NK-92 (cell line): ENCODE measurements around the gene DIO3.

Experiments
- DNase-seq: peaks from one replicate; lab custom pipeline; 2025; ENCODE audit not compliant: unreplicated experiment; lab: John Stamatoyannopoulos, UW

DIO3 gene

GRCh38 chr14:101579372-101580080 lies 18.2 kb downstream of the DIO3 start:
- no peak for DNase-seq

DNA sequence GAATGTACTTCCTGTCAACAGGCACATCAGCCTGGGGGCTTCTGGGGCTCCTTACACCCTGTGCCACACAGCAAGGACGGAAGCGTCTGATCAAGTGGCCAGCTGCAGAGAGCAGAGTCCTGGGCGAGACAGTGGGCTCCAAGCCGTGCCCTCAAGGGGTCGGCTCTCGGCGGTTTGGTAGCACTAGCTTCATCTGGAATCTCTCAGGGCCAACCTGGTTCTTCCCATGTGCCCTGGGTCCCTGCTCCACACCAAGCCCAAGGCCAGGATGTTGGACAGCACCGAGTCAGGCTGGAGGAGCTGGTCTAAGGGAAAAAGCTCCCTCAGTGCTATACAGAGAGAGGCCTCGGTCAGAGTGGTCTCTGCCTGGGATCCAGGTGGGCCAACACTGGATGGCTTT lies 20.5 kb downstream of the DIO3 start:
- DNase-seq = no peak

GRCh38 chr14:101582294-101582693 lies 21.0 kb downstream of the DIO3 start:
- no peak for DNase-seq

- no peak for DNase-seq
Measured at GRCh38 chr14:101583006-101583714, 21.9 kb downstream of the DIO3 start.

DNA sequence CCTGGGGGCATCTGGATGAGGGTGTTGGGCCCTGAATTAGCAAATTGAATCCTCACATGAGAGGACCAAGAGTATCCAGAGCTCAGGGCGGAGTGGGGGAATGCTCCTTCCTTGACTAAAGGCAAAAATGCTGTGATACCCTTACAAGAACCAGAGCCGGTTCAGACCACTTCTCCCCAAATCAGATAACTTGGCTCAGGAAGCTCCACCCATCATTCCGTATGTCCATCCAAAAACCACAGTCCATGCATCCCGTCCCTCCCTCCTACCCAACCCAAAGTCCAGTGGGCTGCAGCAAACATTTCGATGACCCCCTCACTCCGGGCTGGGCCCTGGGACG lies 22.4 kb downstream of the DIO3 start:
- no peak for DNase-seq

DNA sequence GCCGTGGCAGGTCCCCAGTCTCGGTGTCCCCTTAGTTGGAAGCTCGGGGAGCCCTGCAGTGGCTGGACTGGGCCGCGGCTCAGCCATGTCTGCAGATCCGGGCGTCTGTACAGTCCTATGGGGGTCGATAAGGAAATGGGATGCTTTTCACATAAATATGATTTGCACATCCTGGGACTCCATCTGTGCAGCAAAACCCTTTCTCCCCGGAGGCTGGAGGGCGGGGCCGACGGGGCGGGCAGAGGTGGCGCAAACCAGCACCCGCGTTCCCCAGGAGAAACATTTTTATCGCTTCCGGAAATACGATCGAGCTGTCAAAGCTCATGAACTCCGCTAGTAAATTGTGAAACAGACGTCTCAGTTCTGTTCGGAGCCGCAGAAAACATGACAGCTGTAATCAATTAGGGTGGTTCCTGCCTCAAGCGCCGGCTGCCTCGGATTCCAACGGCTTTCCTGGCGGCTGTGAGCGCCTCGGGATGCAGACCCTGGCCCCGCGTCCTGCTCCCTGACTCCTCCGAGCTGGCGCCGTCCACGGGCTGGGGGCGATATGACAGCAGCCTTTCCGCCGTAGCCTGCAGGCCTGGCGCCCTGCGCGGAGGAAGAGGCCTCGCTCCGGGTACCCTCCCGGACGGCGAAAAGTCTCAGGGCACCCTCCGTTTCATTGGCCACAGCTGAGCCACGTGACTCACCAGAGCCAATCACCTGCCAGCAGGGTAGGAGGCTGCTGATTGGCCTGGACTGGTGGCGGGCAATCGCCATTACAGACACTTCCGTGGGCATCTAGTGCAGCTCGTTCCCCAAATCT lies 23.0 kb downstream of the DIO3 start:
- no peak for DNase-seq

DNA sequence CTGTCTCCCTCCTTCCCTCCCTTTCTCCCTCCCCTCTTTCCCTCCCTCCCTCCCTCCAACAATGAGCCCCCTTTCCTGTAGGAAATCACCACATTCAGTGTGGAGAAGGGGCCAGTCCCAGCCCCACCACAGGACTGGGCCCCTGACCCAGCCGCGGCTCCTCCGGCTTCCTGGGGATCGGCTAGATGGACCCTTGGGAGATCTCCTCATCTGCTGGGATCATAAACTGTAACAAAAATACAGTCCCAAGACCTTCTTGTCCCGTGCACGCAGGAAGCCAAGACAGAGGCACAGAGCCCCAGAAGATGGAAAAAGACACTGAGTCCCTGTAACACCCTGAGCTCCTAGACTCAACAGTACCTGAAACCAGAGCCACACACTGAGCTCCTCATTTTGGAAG lies 23.9 kb downstream of the DIO3 start:
- DNase-seq = no peak

DNA sequence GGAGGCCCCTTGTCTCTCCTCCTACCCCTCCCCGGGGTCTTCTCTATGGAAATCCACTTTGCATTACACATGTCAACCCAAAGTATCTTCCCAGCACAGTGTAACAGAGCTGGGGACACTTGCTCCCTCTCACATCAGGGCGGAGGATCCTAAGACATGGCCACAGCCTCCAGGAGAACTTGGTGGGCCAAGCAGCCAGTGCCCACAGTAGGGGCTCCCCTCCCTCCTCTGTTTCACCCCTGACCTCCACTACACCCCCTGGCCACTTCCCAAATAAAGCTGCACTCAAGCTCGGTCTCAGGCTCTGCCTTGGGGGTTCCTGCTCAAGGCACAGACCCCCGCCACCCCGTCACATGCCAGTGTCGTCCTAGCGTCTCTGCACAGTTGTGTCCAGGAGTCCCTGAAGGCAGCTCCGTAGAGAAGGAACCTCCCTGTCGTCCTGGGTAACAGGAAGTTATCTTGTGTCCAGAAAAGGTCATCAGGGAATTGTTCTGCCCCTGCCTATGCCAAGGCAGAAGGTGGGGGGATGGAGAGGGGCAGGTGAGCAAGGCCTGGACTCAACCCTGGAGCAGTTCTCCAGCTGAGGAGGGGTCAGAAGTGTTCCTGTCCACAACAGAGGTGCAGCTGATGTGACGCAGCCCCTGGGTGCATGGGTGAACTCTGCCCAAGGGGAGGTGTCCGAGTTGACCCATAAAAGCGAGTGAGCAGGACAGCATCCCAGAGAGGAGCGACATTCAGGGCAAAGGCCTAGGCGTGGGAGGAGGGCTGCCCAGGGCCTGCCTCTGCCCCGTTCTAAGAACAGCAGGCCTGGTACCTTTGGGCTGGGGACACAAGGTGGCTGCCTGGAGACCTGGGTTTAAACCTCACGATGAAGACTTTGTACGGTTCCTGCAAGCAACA lies 25.5 kb downstream of the DIO3 start:
- DNase-seq = no peak

DNA sequence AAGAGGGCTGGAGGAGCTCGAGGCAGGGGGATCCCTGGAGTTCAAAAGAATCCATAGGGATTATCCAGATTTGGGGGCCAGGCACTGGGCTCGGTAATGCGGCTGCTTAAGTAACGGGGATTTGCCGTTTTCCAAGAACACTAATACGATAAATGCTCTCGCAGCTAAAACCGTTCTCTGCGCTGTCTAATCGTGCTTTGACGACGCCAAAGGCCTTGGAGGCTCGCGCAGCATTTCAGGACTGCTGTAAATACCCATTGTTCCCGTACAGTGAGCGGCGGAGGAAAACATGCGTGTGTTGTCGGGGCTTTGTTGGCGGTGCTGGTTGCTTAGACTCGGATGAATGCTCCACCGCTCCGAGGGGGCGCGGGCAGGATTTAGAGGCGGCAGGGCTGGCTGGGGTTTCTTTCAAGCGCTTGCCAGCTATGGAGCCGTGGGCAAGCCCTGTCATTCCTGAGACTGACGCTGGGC lies 26.2 kb downstream of the DIO3 start:
- DNase-seq = no peak

- no peak for DNase-seq
Measured at GRCh38 chr14:101588286-101588975, 27.1 kb downstream of the DIO3 start.

GRCh38 chr14:101588990-101589389 lies 27.7 kb downstream of the DIO3 start:
- DNase-seq = no peak

GRCh38 chr14:101589486-101590015 lies 28.3 kb downstream of the DIO3 start:
- no peak for DNase-seq

DNA sequence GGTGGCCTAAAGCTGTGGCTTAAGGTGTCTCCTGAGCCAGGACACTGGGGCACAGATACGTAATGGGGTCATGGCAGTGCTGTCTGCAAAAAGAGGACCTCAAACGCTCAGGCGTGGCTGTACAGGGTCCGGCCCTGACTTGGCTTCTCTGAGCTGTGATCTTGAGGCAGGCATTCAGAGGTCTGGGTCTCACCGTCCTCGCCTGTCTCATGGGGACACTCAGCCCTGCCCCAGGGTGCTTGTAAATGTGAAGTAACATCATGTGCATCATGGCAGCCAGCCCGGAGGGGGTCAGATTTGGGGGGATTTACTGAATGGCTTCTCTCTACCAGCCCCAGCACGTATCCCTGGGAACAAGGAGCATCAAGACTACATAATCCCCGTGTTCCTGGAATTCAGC lies 28.8 kb downstream of the DIO3 start:
- no peak for DNase-seq

- no peak for DNase-seq
Measured at GRCh38 chr14:101590616-101591015, 29.3 kb downstream of the DIO3 start.

GRCh38 chr14:101591121-101591520 lies 29.8 kb downstream of the DIO3 start:
- DNase-seq = no peak

DNA sequence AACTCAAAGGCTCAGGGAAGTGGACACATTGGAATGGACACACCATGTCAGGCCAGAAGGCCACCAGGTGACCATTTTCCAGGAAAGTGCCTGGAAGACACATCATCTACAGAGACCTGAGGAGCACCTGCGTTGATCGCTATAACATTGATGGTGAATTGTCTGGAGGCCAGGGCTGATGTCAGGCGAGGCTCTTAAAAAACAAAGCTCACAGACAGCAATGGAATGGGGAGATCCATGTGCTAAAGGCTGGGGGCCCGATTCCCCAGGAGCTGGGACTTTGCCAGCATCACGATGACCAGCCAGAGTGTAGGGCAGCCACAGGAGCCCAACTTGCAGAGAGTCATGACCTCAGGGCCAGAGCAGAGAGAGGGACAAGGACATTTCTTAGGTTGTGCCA lies 30.3 kb downstream of the DIO3 start:
- no peak for DNase-seq

DNA sequence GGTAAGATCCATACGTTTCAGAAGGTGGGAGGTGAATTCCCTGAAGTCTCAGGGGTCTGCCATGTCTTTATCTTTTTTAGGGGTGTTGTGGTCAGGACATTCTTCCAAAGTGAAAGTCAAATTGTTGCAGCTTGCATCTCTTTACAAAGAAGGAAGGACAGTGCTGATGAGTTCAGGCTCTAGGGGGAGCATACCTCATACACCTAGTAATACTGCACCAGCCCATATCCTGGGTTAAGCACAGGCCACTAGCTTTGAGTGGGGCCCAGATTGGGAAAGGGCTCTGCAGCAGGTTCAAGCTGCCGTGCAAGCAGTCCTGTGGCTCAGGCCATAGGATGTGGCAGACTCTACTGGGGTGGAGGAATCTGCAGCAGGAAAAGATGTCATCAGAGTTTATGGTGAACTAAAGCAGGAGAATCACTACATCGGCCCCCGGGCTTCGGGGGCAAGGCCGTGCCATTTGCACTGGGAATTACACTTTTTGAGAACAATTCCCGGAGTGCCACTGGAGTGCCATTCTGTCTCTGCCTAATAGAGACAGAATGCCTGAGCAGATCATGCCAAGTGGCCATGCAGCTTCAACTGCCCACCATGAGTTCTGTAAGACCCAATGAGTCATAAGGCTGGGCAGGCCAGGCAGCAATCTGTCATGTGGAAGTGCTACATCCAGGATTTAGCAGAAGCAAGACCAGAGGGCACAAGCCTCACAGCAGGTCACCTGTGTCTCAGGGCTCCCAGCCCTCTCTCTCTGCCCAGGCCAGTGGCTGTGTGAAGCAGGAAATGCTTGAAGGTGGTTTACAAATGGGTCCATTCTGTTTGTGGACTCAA lies 32.3 kb downstream of the DIO3 start:
- no peak for DNase-seq

DNA sequence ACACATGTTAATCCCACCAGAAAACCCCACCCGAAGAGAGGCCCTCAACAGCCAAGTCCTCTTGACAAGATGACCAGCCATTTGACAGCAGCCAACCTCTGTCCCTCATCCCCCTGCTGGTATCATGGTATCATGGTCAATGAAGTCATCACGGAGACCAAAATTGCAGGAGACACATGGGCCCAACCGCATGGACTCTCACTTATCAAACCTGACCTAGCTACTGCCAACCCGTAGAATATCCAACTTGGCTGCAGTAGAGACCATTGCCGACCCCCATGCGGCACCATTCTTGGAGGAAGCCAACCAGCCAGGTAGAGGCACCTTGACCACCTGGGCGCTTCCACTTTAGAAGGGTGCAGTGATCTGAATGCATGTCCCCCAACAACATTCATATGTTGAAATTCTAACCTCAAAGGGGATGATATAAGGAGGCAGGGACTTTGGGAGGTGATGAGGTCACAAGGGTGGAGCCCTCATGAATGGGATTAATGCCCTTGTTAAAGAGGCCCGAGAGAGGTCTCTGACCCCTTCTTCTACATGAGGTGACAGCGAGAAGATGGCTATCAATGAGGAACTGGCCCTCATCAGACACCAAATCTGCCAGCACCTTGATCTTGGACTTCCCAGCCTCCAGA lies 33.3 kb downstream of the DIO3 start:
- no peak for DNase-seq

GRCh38 chr14:101595349-101595748 lies 34.1 kb downstream of the DIO3 start:
- DNase-seq = no peak
